Smooth muscle cell (in vitro differentiated cells): ENCODE measurements around the gene ERP27. TPM values are rescaled to one million over a fixed set of nuclear protein-coding genes. Genes with fewer than 3 reads are reported as not detected.

Experiments used
- DNase-seq: peaks from one replicate; lab custom pipeline; 2025; ENCODE audit not compliant: unreplicated experiment; lab: John Stamatoyannopoulos, UW
- H2AFZ ChIP-seq: fragments of 200-600 bp; sonication (generic); 2 replicates; pipeline ENCODE4 v1.6.0; 2016; ENCODE audit warnings: antibody characterized with exemption, low read depth, mild to moderate bottlenecking
- H3F3A ChIP-seq: fragments of 200-600 bp; sonication (generic); 2 replicates; pipeline ENCODE4 v1.6.0; 2017; ENCODE audit warnings: antibody characterized with exemption, low read depth
- H3K27ac ChIP-seq: fragments of 200-600 bp; sonication (generic); 2 replicates; pipeline ENCODE4 v1.5.1; 2016; ENCODE audit warnings: low read depth, mild to moderate bottlenecking
- H3K27me3 ChIP-seq: fragments of 200-600 bp; sonication (generic); 2 replicates; pipeline ENCODE4 v1.6.1; 2016; ENCODE audit warnings: low read depth, mild to moderate bottlenecking
- H3K36me3 ChIP-seq: fragments of 200-600 bp; sonication (generic); 2 replicates; pipeline ENCODE4 v1.5.1; 2016; ENCODE audit warnings: low read depth
- H3K4me1 ChIP-seq: fragments of 200-600 bp; sonication (generic); 2 replicates; pipeline ENCODE4 v1.5.1; 2016; ENCODE audit warnings: low read depth
- H3K4me2 ChIP-seq: fragments of 200-600 bp; sonication (generic); 2 replicates; pipeline ENCODE4 v1.6.0; 2016; ENCODE audit warnings: mild to moderate bottlenecking
- H3K4me3 ChIP-seq: fragments of 200-600 bp; sonication (generic); 2 replicates; pipeline ENCODE4 v1.5.1; 2016; ENCODE audit warnings: mild to moderate bottlenecking
- H3K79me2 ChIP-seq: fragments of 200-600 bp; sonication (generic); 2 replicates; pipeline ENCODE4 v1.6.0; 2016; ENCODE audit warnings: low read depth, mild to moderate bottlenecking
- H3K9ac ChIP-seq: fragments of 200-600 bp; sonication (generic); 2 replicates; pipeline ENCODE4 v1.6.0; 2016; ENCODE audit warnings: low read depth
- H3K9me3 ChIP-seq: fragments of 200-600 bp; sonication (generic); replicated peaks from 2 replicates; pipeline ENCODE4 v1.5.1; 2016; ENCODE audit warnings: low read depth
- H4K20me1 ChIP-seq: fragments of 200-600 bp; sonication (generic); 2 replicates; pipeline ENCODE4 v1.6.0; 2016; ENCODE audit warnings: low read depth
- CTCF ChIP-seq: fragments of 200-600 bp; sonication (generic); IDR thresholded peaks from 2 replicates; pipeline ENCODE4 v1.5.1; 2017; ENCODE audit warnings: borderline replicate concordance, mild to moderate bottlenecking, antibody characterized with exemption; ENCODE audit not compliant: insufficient read depth, poor library complexity, severe bottlenecking
- WGBS: methylation state at CpG from one replicate; pipeline ENCODE4 v1.1.7; 2016; ENCODE audit warnings: low lambda C conversion rate; 5-methylcytosine and 5-hydroxymethylcytosine counted together
- polyA plus RNA-seq: library from polyadenylated mRNA; unstranded; fragments of >200 nt; fragmentation: Nextera tagmentation; extraction: Ambion mirVana; gene quantifications from 2 replicates; pipeline ENCODE4 v1.2.1, GENCODE V29; 2016
- total RNA-seq: library from RNA; depleted of rRNA; stranded (reverse); fragments of >200 nt; gene quantifications from 2 replicates; pipeline ENCODE4 v1.2.3, GENCODE V29; 2014

ERP27 gene
- total and polyA plus RNA-seq, 2 experiments from 2014 or later, result 2.7 to 7.8 TPM

GRCh38 chr12:14921218-14921617 is 17.1 kb downstream of the ERP27 start:
- Histone ChIP-seq H3K9ac (no peak overlapping the region), H3F3A (no peaks in the 10 kb centered on the region), H3K4me1 (no peaks in the 10 kb centered on the region), H3K27me3 (no peaks in the 10 kb centered on the region), H2AFZ (no peak overlapping the region), H3K4me2 (no peak overlapping the region), H3K27ac (no peak overlapping the region), H3K9me3 (no peaks in the 10 kb centered on the region), H4K20me1 (no peaks in the 10 kb centered on the region), H3K79me2 (no peaks in the 10 kb centered on the region), H3K4me3 (no peak overlapping the region), H3K36me3 (no peaks in the 10 kb centered on the region)
- 91% methylated on average over 2 of the region's 2 CpGs for WGBS
- no peak for DNase-seq
- TF ChIP-seq CTCF, result no peak

GRCh38 chr12:14920475-14921126 is 17.7 kb downstream of the ERP27 start:
- H3K9ac ChIP-seq, result no peak overlapping the region
- H3K36me3 ChIP-seq, result no peaks in the 10 kb centered on the region
- no peaks in the 10 kb centered on the region for H4K20me1 ChIP-seq
- H3K9me3 ChIP-seq, result no peaks in the 10 kb centered on the region
- no peak overlapping the region for H2AFZ ChIP-seq
- no peak overlapping the region for H3K4me3 ChIP-seq
- WGBS, result 83% methylated on average over 7 of the region's 7 CpGs
- H3F3A ChIP-seq, result no peaks in the 10 kb centered on the region
- no peaks in the 10 kb centered on the region for H3K27me3 ChIP-seq
- no peaks in the 10 kb centered on the region for H3K4me1 ChIP-seq
- DNase-seq, result no peak
- TF ChIP-seq CTCF, result no peak
- no peak overlapping the region for H3K27ac ChIP-seq
- no peaks in the 10 kb centered on the region for H3K79me2 ChIP-seq
- no peak overlapping the region for H3K4me2 ChIP-seq

- H3K4me1 ChIP-seq, result no peaks in the 10 kb centered on the region
- H3K79me2 ChIP-seq, result no peaks in the 10 kb centered on the region
- H3K27me3 ChIP-seq, result no peaks in the 10 kb centered on the region
- no peaks in the 10 kb centered on the region for H3K36me3 ChIP-seq
- no peak for DNase-seq
- H3K4me3 ChIP-seq, result no peak overlapping the region
- no peaks in the 10 kb centered on the region for H4K20me1 ChIP-seq
- no peak overlapping the region for H3K4me2 ChIP-seq
- no peaks in the 10 kb centered on the region for H3K9me3 ChIP-seq
- TF ChIP-seq CTCF, result no peak
- no peak overlapping the region for H3K27ac ChIP-seq
- H2AFZ ChIP-seq, result no peak overlapping the region
- no peak overlapping the region for H3K9ac ChIP-seq
- H3F3A ChIP-seq, result no peaks in the 10 kb centered on the region
These were observed 18.9 kb downstream of the ERP27 start for GRCh38 chr12:14919455-14919854.

- Histone ChIP-seq H3K27ac (no peak overlapping the region), H3K4me2 (no peak overlapping the region), H3K36me3 (no peaks in the 10 kb centered on the region), H3F3A (peaks cover 10% of the 10 kb centered on the region), H3K4me1 (no peaks in the 10 kb centered on the region), H3K9me3 (no peaks in the 10 kb centered on the region), H4K20me1 (no peaks in the 10 kb centered on the region), H3K27me3 (no peaks in the 10 kb centered on the region), H3K79me2 (no peaks in the 10 kb centered on the region), H2AFZ (no peak overlapping the region), H3K9ac (no peak overlapping the region), H3K4me3 (no peak overlapping the region)
- TF ChIP-seq CTCF, result no peak
- 65% methylated on average over 2 of the region's 2 CpGs for WGBS
- no peak for DNase-seq
These were observed 22.6 kb downstream of the ERP27 start for GRCh38 chr12:14915736-14916135.
